HCT116 (cell line): ENCODE measurements around the gene HSD17B10.

Experiments used
- EGR1 ChIP-seq: IDR thresholded peaks from 2 replicates; pipeline ENCODE4 v1.6.1; 2012; ENCODE audit warnings: low read depth
- EZH2 ChIP-seq: fragments of 200-600 bp; sonication (generic); IDR thresholded peaks from 2 replicates; pipeline ENCODE4 v1.6.1; 2017; ENCODE audit warnings: antibody characterized with exemption, mixed run types
- EZH2phosphoT487 ChIP-seq: fragments of 200-600 bp; IDR thresholded peaks from 2 replicates; pipeline ENCODE4 v1.6.1; 2018; ENCODE audit warnings: antibody characterized with exemption, borderline replicate concordance
- POLR2A ChIP-seq: IDR thresholded peaks from 2 replicates; pipeline ENCODE4 v1.7.0; 2011; ENCODE audit warnings: borderline replicate concordance; ENCODE audit not compliant: insufficient read depth, insufficient read length; ENCODE audit errors: extremely low read depth
- POLR2AphosphoS5 ChIP-seq: IDR thresholded peaks from 2 replicates; pipeline ENCODE4 v1.6.1; 2011; ENCODE audit warnings: mild to moderate bottlenecking, low read depth, low read length, moderate library complexity
- RAD21 ChIP-seq: IDR thresholded peaks from 2 replicates; pipeline ENCODE4 v1.6.1; 2012; ENCODE audit warnings: low read depth, mild to moderate bottlenecking
- SIN3A ChIP-seq: IDR thresholded peaks from 2 replicates; pipeline ENCODE4 v1.6.1; 2012; ENCODE audit warnings: low read depth
- TF ChIP-seq, protein P1 (sequence below), 3 experiments: fragments of 200-600 bp in 1 of 3; sonication (generic) in 1 of 3; IDR thresholded peaks in 2 of 3; conservative IDR thresholded peaks in 1 of 3; 2 replicates each; pipeline ENCODE4 v1.5.1; 2012 to 2017; ENCODE audit warnings: low read depth in 2 of 3, low read length in 2 of 3, antibody characterized with exemption in 1 of 3, borderline replicate concordance in 1 of 3, control low read depth in 1 of 3, mild to moderate bottlenecking in 1 of 3, mixed read lengths in 1 of 3, mixed run types in 1 of 3, moderate library complexity in 1 of 3; ENCODE audit not compliant: insufficient read depth in 1 of 3
- TF ChIP-seq, protein P2 (sequence below): IDR thresholded peaks from 2 replicates; pipeline ENCODE4 v1.6.1; 2011; ENCODE audit warnings: mild to moderate bottlenecking, low read length, moderate library complexity; ENCODE audit not compliant: insufficient replicate concordance; ENCODE audit errors: extremely low read depth

DNA sequence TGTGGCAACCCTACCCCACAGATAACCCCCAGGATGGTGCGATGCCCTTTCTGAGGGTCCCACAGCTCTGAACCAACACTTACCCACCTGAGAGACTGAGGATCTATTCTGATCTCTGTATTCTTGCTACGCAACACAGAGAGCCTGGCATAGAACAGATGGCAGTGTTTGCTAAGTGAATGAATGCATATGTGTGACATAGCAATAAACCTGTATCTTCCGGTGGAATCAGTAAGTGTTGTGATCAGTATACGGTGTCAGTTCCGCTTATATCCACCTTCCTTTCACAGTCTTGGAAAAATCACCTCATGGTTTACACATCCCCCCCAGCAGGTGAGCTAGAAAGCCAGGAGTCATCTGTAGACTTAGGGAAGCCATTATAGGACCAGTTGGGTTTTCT is 5.9 kb upstream of the HSD17B10 start:
- TF ChIP-seq SIN3A (no peak), POLR2A (peak; percentile 27), RAD21 (no peak), EZH2 (no peak), EZH2phosphoT487 (no peak), POLR2AphosphoS5 (no peak), EGR1 (no peak)
- TF ChIP-seq, protein P1, sequence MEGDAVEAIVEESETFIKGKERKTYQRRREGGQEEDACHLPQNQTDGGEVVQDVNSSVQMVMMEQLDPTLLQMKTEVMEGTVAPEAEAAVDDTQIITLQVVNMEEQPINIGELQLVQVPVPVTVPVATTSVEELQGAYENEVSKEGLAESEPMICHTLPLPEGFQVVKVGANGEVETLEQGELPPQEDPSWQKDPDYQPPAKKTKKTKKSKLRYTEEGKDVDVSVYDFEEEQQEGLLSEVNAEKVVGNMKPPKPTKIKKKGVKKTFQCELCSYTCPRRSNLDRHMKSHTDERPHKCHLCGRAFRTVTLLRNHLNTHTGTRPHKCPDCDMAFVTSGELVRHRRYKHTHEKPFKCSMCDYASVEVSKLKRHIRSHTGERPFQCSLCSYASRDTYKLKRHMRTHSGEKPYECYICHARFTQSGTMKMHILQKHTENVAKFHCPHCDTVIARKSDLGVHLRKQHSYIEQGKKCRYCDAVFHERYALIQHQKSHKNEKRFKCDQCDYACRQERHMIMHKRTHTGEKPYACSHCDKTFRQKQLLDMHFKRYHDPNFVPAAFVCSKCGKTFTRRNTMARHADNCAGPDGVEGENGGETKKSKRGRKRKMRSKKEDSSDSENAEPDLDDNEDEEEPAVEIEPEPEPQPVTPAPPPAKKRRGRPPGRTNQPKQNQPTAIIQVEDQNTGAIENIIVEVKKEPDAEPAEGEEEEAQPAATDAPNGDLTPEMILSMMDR (IDR thresholded peaks at IDR 0.05 in 2 of 3, conservative IDR thresholded peaks at IDR 0.05 in 1 of 3; ENCODE audit: borderline replicate concordance in 1 of 3, insufficient read depth in 1 of 3, low read depth in 2 of 3, low read length in 2 of 3) = no peak
- TF ChIP-seq, protein P2, sequence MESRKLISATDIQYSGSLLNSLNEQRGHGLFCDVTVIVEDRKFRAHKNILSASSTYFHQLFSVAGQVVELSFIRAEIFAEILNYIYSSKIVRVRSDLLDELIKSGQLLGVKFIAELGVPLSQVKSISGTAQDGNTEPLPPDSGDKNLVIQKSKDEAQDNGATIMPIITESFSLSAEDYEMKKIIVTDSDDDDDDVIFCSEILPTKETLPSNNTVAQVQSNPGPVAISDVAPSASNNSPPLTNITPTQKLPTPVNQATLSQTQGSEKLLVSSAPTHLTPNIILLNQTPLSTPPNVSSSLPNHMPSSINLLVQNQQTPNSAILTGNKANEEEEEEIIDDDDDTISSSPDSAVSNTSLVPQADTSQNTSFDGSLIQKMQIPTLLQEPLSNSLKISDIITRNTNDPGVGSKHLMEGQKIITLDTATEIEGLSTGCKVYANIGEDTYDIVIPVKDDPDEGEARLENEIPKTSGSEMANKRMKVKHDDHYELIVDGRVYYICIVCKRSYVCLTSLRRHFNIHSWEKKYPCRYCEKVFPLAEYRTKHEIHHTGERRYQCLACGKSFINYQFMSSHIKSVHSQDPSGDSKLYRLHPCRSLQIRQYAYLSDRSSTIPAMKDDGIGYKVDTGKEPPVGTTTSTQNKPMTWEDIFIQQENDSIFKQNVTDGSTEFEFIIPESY = no peak
